22Rv1 (cell line): ENCODE data around the gene RNU1-3.
"Not testable (repeated sequence)": the region's sequence is repeated elsewhere in the genome, so short reads cannot be mapped to it uniquely, and the experiment has no call there.

ENCODE experiments used
- CTCF ChIP-seq: fragments of 450-650 bp; IDR thresholded peaks from 2 replicates; pipeline ENCODE4 v1.5.1; 2017; ENCODE audit warnings: mild to moderate bottlenecking
- ZFX ChIP-seq: fragments of 450-650 bp; IDR thresholded peaks from 2 replicates; pipeline ENCODE4 v1.6.1; 2017; ENCODE audit warnings: antibody characterized with exemption, borderline replicate concordance

- TF ChIP-seq CTCF, ZFX: not testable (repeated sequence)
These were observed 15.2 kb downstream of the RNU1-3 start for GRCh38 chr1:16651560-16651959.
